GM18505 (cell line): ENCODE measurements around the gene PAPOLA.

ENCODE experiments used
- ATAC-seq: cut with Tn5 transposase; IDR thresholded peaks from one replicate; pipeline ENCODE4 v1.9.1; 2021; ENCODE audit not compliant: unreplicated experiment
- POLR2A ChIP-seq: IDR thresholded peaks from 4 replicates; pipeline ENCODE4 v1.6.1; 2011; ENCODE audit warnings: borderline replicate concordance; ENCODE audit not compliant: insufficient read depth, insufficient read length; ENCODE audit errors: extremely low read depth

The PAPOLA gene

GRCh38 chr14:96580566-96580965, 78.4 kb downstream of the PAPOLA start:
- no peak for TF ChIP-seq POLR2A
- ATAC-seq = no peak

GRCh38 chr14:96581026-96581425, 78.8 kb downstream of the PAPOLA start:
- no peak for ATAC-seq
- TF ChIP-seq POLR2A = no peak

GRCh38 chr14:96581902-96582301, 79.7 kb downstream of the PAPOLA start:
- ATAC-seq = no peak
- no peak for TF ChIP-seq POLR2A

GRCh38 chr14:96582411-96582961, 80.3 kb downstream of the PAPOLA start:
- ATAC-seq = no peak
- no peak for TF ChIP-seq POLR2A

- no peak for ATAC-seq
- TF ChIP-seq POLR2A = no peak
Measured at GRCh38 chr14:96582995-96583394, 80.8 kb downstream of the PAPOLA start.

GRCh38 chr14:96583569-96584041, 81.4 kb downstream of the PAPOLA start:
- ATAC-seq = no peak
- TF ChIP-seq POLR2A = no peak

GRCh38 chr14:96584199-96584906, 82.2 kb downstream of the PAPOLA start:
- TF ChIP-seq POLR2A = no peak

GRCh38 chr14:96584907-96585671, 82.9 kb downstream of the PAPOLA start:
- no peak for ATAC-seq
- no peak for TF ChIP-seq POLR2A

More at GRCh38 chr14:96584199-96584906, 82.2 kb downstream of the PAPOLA start:
- ATAC-seq = peak; percentile 75

- no peak for TF ChIP-seq POLR2A
- no peak for ATAC-seq
Measured at GRCh38 chr14:96585672-96586013, 83.5 kb downstream of the PAPOLA start.

GRCh38 chr14:96586056-96586455, 83.9 kb downstream of the PAPOLA start:
- ATAC-seq = no peak
- no peak for TF ChIP-seq POLR2A

GRCh38 chr14:96586921-96587822, 85.0 kb downstream of the PAPOLA start:
- TF ChIP-seq POLR2A = no peak
- no peak for ATAC-seq

- no peak for TF ChIP-seq POLR2A
- ATAC-seq = no peak
Measured at GRCh38 chr14:96587823-96588385, 85.7 kb downstream of the PAPOLA start.
